ENCODE results near the gene ARID4A.
"Not testable (repeated sequence)": the region's sequence is repeated elsewhere in the genome, so short reads cannot be mapped to it uniquely, and the experiment has no call there.

Gene ARID4A

DNA sequence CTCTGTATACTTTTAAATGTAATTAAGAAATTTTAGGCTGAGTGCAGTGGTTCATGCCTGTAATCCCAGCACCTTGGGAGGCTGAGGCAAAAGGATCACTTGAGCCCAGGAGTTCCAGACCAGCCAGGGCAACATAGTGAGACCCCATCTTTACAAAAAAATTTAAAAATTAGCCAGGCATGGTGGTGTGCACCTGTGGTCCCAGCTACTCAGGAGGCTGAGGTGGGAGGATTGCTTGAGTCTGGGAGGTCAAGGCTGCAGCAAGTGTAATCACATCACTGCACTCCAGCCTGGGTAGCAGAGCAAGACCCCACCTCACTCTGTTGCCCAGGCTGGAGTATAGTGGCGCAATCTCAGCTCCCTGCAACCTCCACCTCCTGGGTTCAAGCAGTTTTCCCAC, 63.9 kb downstream of the ARID4A start:
- not testable (repeated sequence) for DNase-seq (ENCODE audit: low spot score)

DNA sequence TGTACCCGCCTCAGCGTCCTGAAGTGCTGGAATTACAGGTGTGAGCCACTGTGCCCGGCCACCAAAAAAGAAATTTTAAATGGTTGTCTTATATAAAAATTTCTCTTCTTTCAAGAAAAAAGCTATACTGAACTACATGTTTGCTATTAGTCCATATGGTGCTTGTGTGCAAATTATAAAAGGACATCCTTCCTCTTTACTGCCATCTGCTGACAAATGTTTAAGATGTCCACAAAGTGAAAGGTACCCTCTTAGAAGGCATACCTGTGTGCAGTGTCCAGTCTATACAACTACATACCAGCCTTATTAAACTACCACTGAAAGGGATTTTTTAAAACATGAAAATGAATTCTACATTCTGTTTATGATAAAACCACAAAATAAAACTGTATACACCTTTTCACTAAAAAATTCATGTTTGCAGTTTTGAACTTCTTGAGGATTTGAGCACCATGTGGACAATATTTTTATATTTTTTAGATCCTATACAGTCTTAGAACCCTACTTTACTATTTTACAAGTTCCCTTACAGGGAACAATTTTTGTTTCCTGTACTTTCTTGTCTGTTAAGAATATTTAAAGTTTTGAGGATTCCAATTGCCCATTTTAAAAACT, 64.5 kb downstream of the ARID4A start:
- DNase-seq (ENCODE audit: low spot score), result peak; percentile 15

DNA sequence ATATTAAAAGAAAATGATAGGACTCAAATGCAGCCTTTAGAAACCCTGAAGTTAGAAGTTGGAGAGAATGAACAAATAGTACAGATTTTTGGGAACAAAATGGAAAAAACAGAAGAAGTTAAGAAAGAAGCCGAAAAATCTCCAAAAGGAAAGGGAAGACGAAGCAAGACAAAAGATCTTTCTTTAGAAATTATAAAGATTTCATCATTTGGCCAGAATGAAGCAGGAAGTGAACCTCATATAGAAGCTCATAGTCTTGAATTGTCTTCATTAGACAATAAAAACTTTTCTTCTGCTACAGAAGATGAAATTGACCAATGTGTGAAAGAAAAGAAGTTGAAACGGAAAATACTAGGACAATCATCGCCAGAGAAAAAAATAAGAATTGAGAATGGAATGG, 66.0 kb downstream of the ARID4A start:
- DNase-seq (ENCODE audit: low spot score), result no peak

DNA sequence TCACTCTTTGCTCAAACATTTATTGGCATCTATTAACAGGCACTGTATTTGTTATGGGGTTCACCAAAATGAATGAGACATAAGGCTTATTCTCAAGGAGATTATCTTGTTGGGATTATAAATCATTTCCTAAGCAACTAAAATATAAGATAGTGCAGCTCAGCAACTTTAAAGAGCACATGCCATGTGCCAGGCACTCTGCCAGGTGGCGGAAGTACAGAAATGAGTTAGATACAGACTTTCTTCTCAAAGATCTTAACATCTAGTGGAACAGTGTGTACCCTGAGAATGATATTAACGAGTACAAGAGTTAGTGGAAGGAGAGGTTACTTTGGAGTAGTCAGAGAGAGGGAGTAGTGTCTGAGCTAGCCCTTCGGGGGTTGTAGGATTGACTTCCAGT, 68.9 kb downstream of the ARID4A start:
- no peak for DNase-seq (ENCODE audit: low spot score)

DNA sequence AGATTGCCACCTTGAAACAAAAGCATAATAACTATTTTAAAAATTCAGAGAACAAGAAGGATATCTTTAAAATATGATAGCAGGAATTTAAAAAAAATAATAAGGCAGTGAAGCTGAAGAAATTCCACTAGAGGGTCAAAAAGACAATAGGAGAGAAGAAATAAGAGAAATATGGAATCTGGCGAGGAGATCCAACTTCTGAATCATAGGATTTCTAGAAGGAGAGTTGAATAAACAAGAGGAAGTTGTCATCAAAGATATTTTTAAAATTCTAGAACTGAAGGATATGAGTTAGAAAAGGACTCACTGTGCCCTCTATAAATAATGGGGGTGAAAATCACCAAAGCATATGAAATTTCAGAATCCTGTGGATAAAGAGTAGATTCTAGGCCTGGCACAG, 70.6 kb downstream of the ARID4A start:
- no peak for DNase-seq (ENCODE audit: low spot score)

DNA sequence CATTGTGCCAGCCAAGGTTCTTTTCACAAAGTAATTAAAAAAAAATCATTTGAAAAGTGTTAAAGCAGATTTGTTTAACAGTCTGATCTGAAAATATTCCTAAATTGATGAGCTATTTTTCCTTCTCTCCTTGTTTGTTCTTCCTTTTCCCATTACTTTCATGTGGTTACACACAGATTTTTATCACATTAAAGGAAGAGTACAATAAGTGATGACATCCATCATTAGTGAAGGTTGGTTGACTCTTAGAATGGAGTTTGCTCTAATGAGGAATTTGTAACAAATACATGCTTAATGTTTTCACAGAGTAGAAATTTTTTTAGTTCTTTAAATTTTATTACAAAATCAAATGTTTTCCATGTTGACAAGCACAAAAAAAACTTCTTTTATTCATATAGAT, 78.4 kb downstream of the ARID4A start:
- DNase-seq (ENCODE audit: low spot score), result no peak

DNA sequence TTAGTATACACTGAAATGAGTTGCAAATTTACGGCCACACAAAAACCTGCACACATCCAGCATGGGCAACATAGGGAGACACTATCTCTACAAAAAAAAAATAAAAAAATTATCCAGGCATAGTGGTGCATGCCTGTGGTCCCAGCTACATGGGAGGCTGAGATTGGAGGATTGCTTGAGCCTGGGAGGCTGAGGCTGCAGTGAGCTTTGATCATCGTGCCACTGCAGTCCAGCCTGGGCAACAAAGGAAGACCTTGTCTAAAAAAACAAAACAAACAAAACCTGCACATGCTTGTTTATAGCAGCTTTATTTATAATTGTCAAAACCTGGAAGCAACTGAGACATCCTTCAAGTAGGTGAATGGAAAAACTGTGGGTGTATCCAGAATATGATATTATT, 92.5 kb downstream of the ARID4A start:
- no peak for DNase-seq (ENCODE audit: low spot score)

DNA sequence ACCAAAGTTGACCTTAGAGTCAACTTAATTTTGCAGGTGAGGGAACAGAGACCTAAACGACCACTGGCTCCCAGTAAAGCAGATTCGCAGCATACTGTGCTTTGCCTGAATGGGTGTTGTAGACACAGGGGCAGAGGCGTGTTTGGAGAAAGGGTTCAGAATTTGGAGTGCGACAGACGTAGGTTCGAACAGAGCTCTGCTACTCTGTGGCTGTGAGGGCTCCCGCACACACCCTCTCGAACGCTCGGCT, 97.1 kb downstream of the ARID4A start:
- DNase-seq (ENCODE audit: low spot score), result no peak

DNA sequence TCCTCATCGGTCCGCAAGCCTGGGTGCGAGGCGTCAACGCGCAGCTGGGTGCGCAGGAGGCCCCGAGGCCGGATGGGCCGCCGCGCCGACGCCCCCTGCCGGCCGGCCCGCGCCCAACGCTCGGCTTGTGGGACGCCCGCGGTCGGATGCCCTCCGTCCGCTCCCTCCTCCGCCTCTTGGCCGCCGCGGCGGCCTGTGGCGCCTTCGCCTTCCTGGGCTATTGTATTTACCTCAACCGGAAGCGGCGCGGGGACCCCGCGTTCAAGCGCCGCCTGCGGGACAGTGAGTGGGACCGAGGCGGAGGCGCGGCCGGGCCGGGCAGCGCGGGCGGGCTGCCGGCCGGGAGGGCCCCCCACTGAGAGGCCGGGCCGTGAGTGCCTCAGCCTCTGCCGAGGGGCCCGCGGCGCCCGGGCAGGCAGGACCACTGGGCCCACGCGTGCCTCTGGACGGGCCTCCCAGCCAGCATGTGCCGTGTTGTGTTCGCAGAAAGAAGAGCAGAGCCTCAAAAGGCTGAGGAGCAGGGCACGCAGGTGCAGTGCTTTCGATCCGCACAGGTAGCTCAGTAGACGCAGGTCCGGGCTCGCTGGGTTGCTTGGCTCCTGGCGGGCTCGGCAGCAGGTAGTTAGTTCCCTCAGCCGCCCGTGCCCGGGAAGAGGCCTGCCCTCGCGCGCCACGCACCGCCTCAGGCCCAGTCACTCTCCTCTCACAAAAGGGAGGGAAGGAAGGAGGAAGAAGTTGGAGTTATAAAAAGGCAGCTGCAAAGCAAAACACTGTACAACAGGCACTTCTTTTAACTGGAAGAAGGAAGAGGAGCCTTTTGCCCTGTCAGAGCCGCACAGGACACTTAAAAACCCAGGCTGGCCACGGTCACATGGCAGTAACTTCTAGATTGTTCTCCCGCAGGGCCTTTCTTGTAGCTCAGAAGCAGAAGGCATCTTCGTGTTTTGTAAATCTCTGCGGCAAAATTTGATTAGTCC, 97.7 kb downstream of the ARID4A start, which contains the start of gene TOMM20L:
Gene TOMM20L (plus strand): TSS at position 119 of the 977 bp plus-strand sequence. CDS start 28 bp downstream, at position 147.
- DNase-seq (ENCODE audit: low spot score), result peak; percentile 95

DNA sequence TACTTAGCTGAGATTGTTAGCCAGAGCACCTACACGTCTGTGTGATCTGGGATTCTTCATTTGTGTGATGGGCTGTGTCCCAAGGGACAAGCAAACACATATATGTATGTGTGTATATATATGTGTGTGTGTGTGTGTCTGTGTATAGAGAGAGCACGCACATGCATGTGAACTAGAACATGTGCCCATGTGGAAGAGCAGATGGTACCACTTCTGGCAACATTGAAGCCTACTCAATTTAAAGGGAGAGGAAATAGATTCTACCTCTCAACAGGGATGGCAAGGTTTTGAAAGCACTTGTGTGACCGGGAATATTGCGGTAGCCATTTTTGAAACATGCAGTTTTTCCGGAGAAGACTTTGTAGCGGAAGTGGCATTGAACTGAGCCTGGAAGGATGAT, 98.8 kb downstream of the ARID4A start:
- DNase-seq (ENCODE audit: low spot score), result no peak

DNA sequence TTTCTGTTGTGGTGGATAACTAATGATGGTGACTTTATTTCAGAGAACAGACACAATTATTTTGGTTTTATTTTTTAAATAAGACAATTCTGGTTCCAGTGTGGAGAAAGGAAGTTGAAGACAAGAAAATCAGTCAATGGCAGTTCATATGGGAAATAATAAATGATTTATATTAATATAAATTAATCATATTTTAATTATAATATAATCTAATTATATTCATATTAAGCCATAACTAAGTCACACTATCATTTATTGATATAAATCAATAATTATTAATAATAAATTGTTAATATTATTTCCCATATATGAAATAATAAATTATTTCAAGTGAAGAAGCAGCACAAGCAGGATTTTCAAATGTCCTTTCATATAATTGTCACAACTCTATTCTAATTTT, 100.1 kb downstream of the ARID4A start:
- DNase-seq (ENCODE audit: low spot score), result no peak

DNA sequence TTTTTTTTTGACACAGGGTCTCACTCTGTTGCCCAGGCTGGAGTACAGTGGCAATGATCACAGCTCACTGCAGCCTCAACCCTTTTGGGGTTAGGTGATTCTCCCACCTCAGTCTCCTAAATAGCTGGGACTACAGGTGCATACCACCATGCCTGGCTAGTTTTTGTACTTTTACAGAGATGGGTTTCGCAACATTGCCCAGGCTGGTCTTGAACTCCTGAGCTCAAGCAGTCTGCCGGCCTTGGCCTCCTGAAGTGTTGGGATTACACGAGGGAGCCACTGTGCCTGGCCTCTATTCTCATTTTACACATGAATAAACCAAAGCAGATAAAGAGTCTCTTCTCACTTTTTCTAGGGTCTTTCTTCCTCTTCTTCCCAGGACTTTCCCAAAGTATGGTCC, 100.5 kb downstream of the ARID4A start:
- no peak for DNase-seq (ENCODE audit: low spot score)

DNA sequence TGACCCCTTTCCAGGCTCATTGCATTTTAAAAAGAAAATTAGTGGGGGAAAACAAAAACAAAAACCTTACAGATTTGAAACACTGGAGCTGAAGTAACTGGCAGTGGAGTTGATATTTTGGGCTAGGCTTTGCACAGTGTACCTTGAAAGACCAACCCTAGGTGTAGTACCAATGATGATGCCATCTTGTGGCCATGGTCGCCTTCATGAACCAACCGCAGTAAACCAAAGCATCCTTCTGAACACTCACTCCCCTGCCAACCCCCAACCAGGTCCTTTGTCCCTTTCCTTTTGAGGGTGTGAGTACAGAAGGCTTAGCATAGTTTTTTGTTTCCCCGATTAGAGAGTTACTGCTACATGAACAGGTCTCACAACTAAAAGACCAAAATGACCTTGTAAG, 103.2 kb downstream of the ARID4A start:
- peak; percentile 11 for DNase-seq (ENCODE audit: low spot score)

DNA sequence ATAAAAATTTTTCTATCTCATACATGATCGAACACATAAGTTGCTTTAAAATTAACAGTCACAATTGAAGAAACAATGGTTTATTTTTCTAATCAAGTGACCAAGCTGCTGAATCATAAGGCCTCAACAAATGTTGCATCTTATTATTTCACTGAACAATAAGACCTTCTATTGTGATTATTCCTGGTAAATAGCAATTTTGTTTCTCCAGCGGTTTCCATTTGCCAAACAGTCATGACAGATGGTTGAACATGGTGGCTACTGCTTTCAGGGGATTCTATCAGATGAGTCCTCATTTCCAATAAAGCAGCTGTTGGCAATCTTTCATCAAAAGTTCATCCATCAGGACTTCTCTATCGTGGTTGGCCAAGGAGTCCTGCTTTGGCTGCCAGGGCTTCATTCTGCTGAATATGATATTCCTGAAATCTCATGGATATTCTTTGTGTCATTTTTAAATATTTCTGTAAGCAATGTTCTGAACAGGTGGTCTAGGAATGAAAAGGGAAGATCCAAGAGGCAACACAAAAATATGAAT, 110.4 kb downstream of the ARID4A start:
- no peak for DNase-seq (ENCODE audit: low spot score)

DNA sequence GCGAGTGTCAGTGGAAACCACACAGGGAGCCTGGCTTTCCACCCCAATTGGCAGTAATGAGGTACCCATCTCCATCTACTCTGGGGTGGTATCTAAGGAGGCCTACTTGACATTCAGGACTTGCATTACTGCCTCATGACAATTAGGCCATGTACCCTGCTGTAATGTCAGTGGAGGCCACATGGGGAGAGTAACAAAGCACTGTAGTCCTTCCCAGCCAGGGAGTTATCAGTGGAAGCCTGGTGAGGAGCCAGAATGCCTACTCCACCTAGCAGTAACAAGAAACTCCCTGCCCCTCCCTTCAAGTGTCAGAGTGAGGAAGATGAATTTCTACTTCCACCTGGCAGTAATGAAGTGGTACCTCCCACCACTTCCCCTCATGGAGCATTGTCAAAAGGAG, 116.5 kb downstream of the ARID4A start:
- peak; percentile 10 for DNase-seq (ENCODE audit: low spot score)

DNA sequence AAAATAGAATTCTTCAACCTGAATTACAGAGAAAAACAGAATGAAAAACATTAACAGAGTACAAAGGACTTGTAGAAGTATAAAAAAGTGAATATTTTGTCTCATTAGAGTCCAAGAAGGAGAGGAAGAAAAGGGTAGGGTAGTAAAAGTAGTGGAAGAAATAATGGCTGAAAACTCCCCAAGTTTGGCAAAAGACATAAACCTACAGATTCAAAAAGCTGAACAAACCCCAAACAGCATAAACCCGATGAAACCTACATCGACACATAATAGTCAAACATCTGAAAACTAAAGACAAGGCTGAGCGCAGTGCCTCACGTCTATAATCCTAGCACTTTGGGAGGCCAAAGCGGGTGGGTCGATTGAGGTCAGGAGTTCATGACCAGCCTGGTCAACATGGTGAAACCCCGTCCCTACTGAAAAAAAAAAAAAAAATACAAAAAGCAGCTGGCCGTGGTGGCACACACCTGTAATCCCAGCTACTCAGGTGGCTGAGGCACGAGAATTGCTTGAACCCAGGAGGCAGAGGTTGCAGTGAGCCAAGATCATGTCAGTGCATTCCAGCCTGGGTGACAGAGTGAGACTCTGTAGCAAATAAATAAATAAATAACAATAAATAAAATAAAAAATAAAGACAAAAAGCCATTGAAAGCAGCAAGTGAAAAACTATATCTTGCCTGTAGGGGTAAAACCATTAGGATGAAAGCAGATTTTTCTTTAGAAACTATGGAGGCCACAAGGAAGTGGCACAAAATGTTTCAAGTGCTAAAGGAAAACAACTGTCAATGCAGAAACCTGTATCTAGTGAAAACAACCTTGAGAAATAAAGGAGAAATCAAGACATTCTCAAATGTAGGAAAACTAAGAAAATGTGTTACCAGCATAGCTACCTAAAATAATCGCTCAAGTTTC, 117.5 kb downstream of the ARID4A start:
- DNase-seq (ENCODE audit: low spot score), result no peak

DNA sequence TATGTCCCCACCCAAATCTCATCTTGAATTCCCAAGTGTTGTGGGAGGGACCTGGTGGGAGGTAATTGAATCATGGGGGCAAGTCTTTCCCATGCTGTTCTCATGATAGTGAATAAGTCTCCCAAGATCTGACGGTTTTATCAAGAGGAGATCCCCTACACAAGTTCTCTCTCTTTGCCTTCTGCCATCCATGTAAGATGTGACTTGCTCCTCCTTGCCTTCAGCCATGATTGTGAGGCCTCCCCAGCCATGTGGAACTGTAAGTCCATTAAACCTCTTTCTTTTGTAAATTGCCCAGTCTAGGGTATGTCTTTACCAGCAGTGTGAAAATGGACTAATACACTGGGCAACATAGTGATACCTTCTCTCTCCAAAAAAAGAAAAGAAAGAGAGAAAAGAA, 118.6 kb downstream of the ARID4A start:
- not testable (repeated sequence) for DNase-seq (ENCODE audit: low spot score)

Data from iPS-NIHi11 (cell line).